Testis (tissue), 2 donors: ENCODE data around the gene BMP10.

Experiments used
- CTCF ChIP-seq, 3 experiments: fragments of 450-650 bp in 2 of 3; fragments of 200-600 bp in 1 of 3; sonication (generic) in 1 of 3; IDR thresholded peaks; one replicate each; pipeline ENCODE4 v1.5.1; 2016 to 2019; ENCODE audit warnings: antibody characterized with exemption in 3 of 3, mild to moderate bottlenecking in 2 of 3, moderate library complexity in 1 of 3
- POLR2A ChIP-seq: fragments of 450-650 bp; IDR thresholded peaks from one replicate; pipeline ENCODE4 v1.6.1; 2017; ENCODE audit warnings: antibody characterized with exemption, mild to moderate bottlenecking, moderate library complexity

- TF ChIP-seq CTCF (IDR thresholded peaks at IDR 0.05) (no peak), POLR2A (no peak)
Observed at GRCh38 chr2:68906716-68907115, 35.5 kb upstream of the BMP10 start.
